ENCODE results near the gene PAQR8. TPM values are rescaled to one million over a fixed set of nuclear protein-coding genes. Genes with fewer than 3 reads are reported as not detected.

PAQR8 gene
- polyA plus RNA-seq, 4 donors: 14.1 to 78.4 (median 28.6) TPM

GRCh38 chr6:52410979-52411378 is 49.0 kb downstream of the PAQR8 start:
- no peak for FAIRE-seq
- Histone ChIP-seq H3K27ac (ENCODE audit: low read depth in 1 of 3, low read length in 2 of 3) (no peak overlapping the region), H3K36me3 (ENCODE audit: control insufficient read depth in 3 of 3, insufficient read depth in 2 of 3, low read depth in 1 of 3, low read length in 3 of 3) (peaks cover 0 to 4% (median 0%) of the 10 kb centered on the region in 3 donors)

GRCh38 chr6:52411911-52412310 is 50.0 kb downstream of the PAQR8 start:
- FAIRE-seq (no peak), DNase-seq (no peak)
- Histone ChIP-seq H3K27ac (ENCODE audit: low read depth in 1 of 3, low read length in 2 of 3) (no peak overlapping the region), H3K4me1 (ENCODE audit: control insufficient read depth in 3 of 3, insufficient read depth in 2 of 3, low read depth in 1 of 3, low read length in 2 of 3) (peaks cover 0 to 10% (median 0%) of the 10 kb centered on the region in 3 donors), H3K36me3 (ENCODE audit: control insufficient read depth in 3 of 3, insufficient read depth in 2 of 3, low read depth in 1 of 3, low read length in 3 of 3) (no peaks in the 10 kb centered on the region), H3K9me3 (ENCODE audit: control insufficient read depth in 2 of 2, insufficient read depth in 1 of 2, low read depth in 1 of 2, low read length in 1 of 2) (no peaks in the 10 kb centered on the region), H3K27me3 (ENCODE audit: control insufficient read depth in 3 of 3, insufficient read depth in 3 of 3, low read length in 3 of 3) (no peaks in the 10 kb centered on the region), H3K4me3 (ENCODE audit: low read depth in 1 of 3, low read length in 3 of 3) (no peak overlapping the region)
- 68 to 90% (median 84%) methylated on average over 4 of the region's 4 CpGs for WGBS, 3 donors

More at GRCh38 chr6:52410979-52411378, 49.0 kb downstream of the PAQR8 start:
- no peak overlapping the region for H3K4me3 ChIP-seq (ENCODE audit: low read depth in 1 of 3, low read length in 3 of 3)
- H3K4me1 ChIP-seq (ENCODE audit: control insufficient read depth in 3 of 3, insufficient read depth in 2 of 3, low read depth in 1 of 3, low read length in 2 of 3): peaks cover 0 to 8% (median 0%) of the 10 kb centered on the region in 3 donors
- H3K27me3 ChIP-seq (ENCODE audit: control insufficient read depth in 3 of 3, insufficient read depth in 3 of 3, low read length in 3 of 3): no peaks in the 10 kb centered on the region
- no peak for DNase-seq
- no peaks in the 10 kb centered on the region for H3K9me3 ChIP-seq (ENCODE audit: control insufficient read depth in 2 of 2, insufficient read depth in 1 of 2, low read depth in 1 of 2, low read length in 1 of 2)

GRCh38 chr6:52415333-52415732 is 53.4 kb downstream of the PAQR8 start:
- WGBS, 3 donors: 76 to 84% (median 76%) methylated on average over 1 of the region's 1 CpG
- no peak for FAIRE-seq
- H3K4me3 ChIP-seq (ENCODE audit: low read depth in 1 of 3, low read length in 3 of 3): no peak overlapping the region

GRCh38 chr6:52415917-52416628 is 54.1 kb downstream of the PAQR8 start:
- no peak overlapping the region for H3K27ac ChIP-seq (ENCODE audit: low read depth in 1 of 3, low read length in 2 of 3)
- no peak for FAIRE-seq
- H3K27me3 ChIP-seq (ENCODE audit: control insufficient read depth in 3 of 3, insufficient read depth in 3 of 3, low read length in 3 of 3): no peaks in the 10 kb centered on the region
- H3K9me3 ChIP-seq (ENCODE audit: control insufficient read depth in 2 of 2, insufficient read depth in 1 of 2, low read depth in 1 of 2, low read length in 1 of 2): no peaks in the 10 kb centered on the region
- DNase-seq: peak in 1 of 2 donors; percentile 44
- H3K4me3 ChIP-seq (ENCODE audit: low read depth in 1 of 3, low read length in 3 of 3): no peak overlapping the region
- 42 to 58% (median 47%) methylated on average over 6 of the region's 6 CpGs for WGBS, 3 donors
- no peaks in the 10 kb centered on the region for H3K36me3 ChIP-seq (ENCODE audit: control insufficient read depth in 3 of 3, insufficient read depth in 2 of 3, low read depth in 1 of 3, low read length in 3 of 3)
- peaks cover 0 to 17% (median 0%) of the 10 kb centered on the region in 3 donors for H3K4me1 ChIP-seq (ENCODE audit: control insufficient read depth in 3 of 3, insufficient read depth in 2 of 3, low read depth in 1 of 3, low read length in 2 of 3)

More at GRCh38 chr6:52415333-52415732, 53.4 kb downstream of the PAQR8 start:
- peaks cover 0 to 17% (median 0%) of the 10 kb centered on the region in 3 donors for H3K4me1 ChIP-seq (ENCODE audit: control insufficient read depth in 3 of 3, insufficient read depth in 2 of 3, low read depth in 1 of 3, low read length in 2 of 3)
- H3K36me3 ChIP-seq (ENCODE audit: control insufficient read depth in 3 of 3, insufficient read depth in 2 of 3, low read depth in 1 of 3, low read length in 3 of 3): no peaks in the 10 kb centered on the region
- DNase-seq: no peak
- no peaks in the 10 kb centered on the region for H3K27me3 ChIP-seq (ENCODE audit: control insufficient read depth in 3 of 3, insufficient read depth in 3 of 3, low read length in 3 of 3)
- no peaks in the 10 kb centered on the region for H3K9me3 ChIP-seq (ENCODE audit: control insufficient read depth in 2 of 2, insufficient read depth in 1 of 2, low read depth in 1 of 2, low read length in 1 of 2)
- H3K27ac ChIP-seq (ENCODE audit: low read depth in 1 of 3, low read length in 2 of 3): no peak overlapping the region

GRCh38 chr6:52416629-52417151 is 54.7 kb downstream of the PAQR8 start:
- FAIRE-seq (no peak), DNase-seq (peak; percentile 83 to 88)
- Histone ChIP-seq H3K9me3 (ENCODE audit: control insufficient read depth in 2 of 2, insufficient read depth in 1 of 2, low read depth in 1 of 2, low read length in 1 of 2) (no peaks in the 10 kb centered on the region), H3K36me3 (ENCODE audit: control insufficient read depth in 3 of 3, insufficient read depth in 2 of 3, low read depth in 1 of 3, low read length in 3 of 3) (no peaks in the 10 kb centered on the region), H3K4me1 (ENCODE audit: control insufficient read depth in 3 of 3, insufficient read depth in 2 of 3, low read depth in 1 of 3, low read length in 2 of 3) (peaks cover 0 to 17% (median 0%) of the 10 kb centered on the region in 3 donors), H3K27ac (ENCODE audit: low read depth in 1 of 3, low read length in 2 of 3) (peak overlapping the region in 1 of 3 donors; percentile 10), H3K4me3 (ENCODE audit: low read depth in 1 of 3, low read length in 3 of 3) (no peak overlapping the region), H3K27me3 (ENCODE audit: control insufficient read depth in 3 of 3, insufficient read depth in 3 of 3, low read length in 3 of 3) (no peaks in the 10 kb centered on the region)
- WGBS, 3 donors: 0 to 4% (median 0%) methylated on average over 1 of the region's 1 CpG

- Histone ChIP-seq H3K36me3 (ENCODE audit: control insufficient read depth in 3 of 3, insufficient read depth in 2 of 3, low read depth in 1 of 3, low read length in 3 of 3) (no peaks in the 10 kb centered on the region), H3K4me1 (ENCODE audit: control insufficient read depth in 3 of 3, insufficient read depth in 2 of 3, low read depth in 1 of 3, low read length in 2 of 3) (peaks cover 0 to 17% (median 0%) of the 10 kb centered on the region in 3 donors), H3K27ac (ENCODE audit: low read depth in 1 of 3, low read length in 2 of 3) (peak overlapping the region in 1 of 3 donors; percentile 0), H3K9me3 (ENCODE audit: control insufficient read depth in 2 of 2, insufficient read depth in 1 of 2, low read depth in 1 of 2, low read length in 1 of 2) (no peaks in the 10 kb centered on the region), H3K4me3 (ENCODE audit: low read depth in 1 of 3, low read length in 3 of 3) (no peak overlapping the region), H3K27me3 (ENCODE audit: control insufficient read depth in 3 of 3, insufficient read depth in 3 of 3, low read length in 3 of 3) (no peaks in the 10 kb centered on the region)
- DNase-seq: peak; percentile 65 to 77
- 43 to 69% (median 59%) methylated on average over 5 of the region's 5 CpGs for WGBS, 3 donors
- no peak for FAIRE-seq
These were observed 55.7 kb downstream of the PAQR8 start for GRCh38 chr6:52417675-52418111.

GRCh38 chr6:52418606-52419005 is 56.7 kb downstream of the PAQR8 start:
- H3K4me1 ChIP-seq (ENCODE audit: control insufficient read depth in 3 of 3, insufficient read depth in 2 of 3, low read depth in 1 of 3, low read length in 2 of 3): peaks cover 0 to 17% (median 0%) of the 10 kb centered on the region in 3 donors
- no peak overlapping the region for H3K27ac ChIP-seq (ENCODE audit: low read depth in 1 of 3, low read length in 2 of 3)
- no peaks in the 10 kb centered on the region for H3K27me3 ChIP-seq (ENCODE audit: control insufficient read depth in 3 of 3, insufficient read depth in 3 of 3, low read length in 3 of 3)
- H3K36me3 ChIP-seq (ENCODE audit: control insufficient read depth in 3 of 3, insufficient read depth in 2 of 3, low read depth in 1 of 3, low read length in 3 of 3): no peaks in the 10 kb centered on the region
- DNase-seq: no peak
- H3K9me3 ChIP-seq (ENCODE audit: control insufficient read depth in 2 of 2, insufficient read depth in 1 of 2, low read depth in 1 of 2, low read length in 1 of 2): no peaks in the 10 kb centered on the region
- 76 to 87% (median 81%) methylated on average over 2 of the region's 2 CpGs for WGBS, 3 donors
- no peak for FAIRE-seq
- H3K4me3 ChIP-seq (ENCODE audit: low read depth in 1 of 3, low read length in 3 of 3): no peak overlapping the region

GRCh38 chr6:52419809-52420667 is 58.1 kb downstream of the PAQR8 start, which contains the start of gene EFHC1:
Gene EFHC1, plus strand, starts transcription at chr6:52420342. Its CDS starts 69 bp downstream, at chr6:52420411.
- Histone ChIP-seq H3K4me1 (ENCODE audit: control insufficient read depth in 3 of 3, insufficient read depth in 2 of 3, low read depth in 1 of 3, low read length in 2 of 3) (peaks cover 0 to 17% (median 0%) of the 10 kb centered on the region in 3 donors), H3K36me3 (ENCODE audit: control insufficient read depth in 3 of 3, insufficient read depth in 2 of 3, low read depth in 1 of 3, low read length in 3 of 3) (peaks cover 0 to 3% (median 0%) of the 10 kb centered on the region in 3 donors), H3K27ac (ENCODE audit: low read depth in 1 of 3, low read length in 2 of 3) (peak within 1 kb of the TSS; percentile 60 to 87 (median 85)), H3K9me3 (ENCODE audit: control insufficient read depth in 2 of 2, insufficient read depth in 1 of 2, low read depth in 1 of 2, low read length in 1 of 2) (no peaks in the 10 kb centered on the region), H3K4me3 (ENCODE audit: low read depth in 1 of 3, low read length in 3 of 3) (peak within 1 kb of the TSS; percentile 67 to 76 (median 73)), H3K27me3 (ENCODE audit: control insufficient read depth in 3 of 3, insufficient read depth in 3 of 3, low read length in 3 of 3) (no peaks in the 10 kb centered on the region)
- peak; percentile 98 to 99 for DNase-seq
- 0% methylated on average over 45 to 57 of the region's 57 CpGs for WGBS, 3 donors
- FAIRE-seq: no peak
